Stimulated activated CD4-positive, alpha-beta T cell treated with anti-CD3 and anti-CD28 coated beads, TNF-alpha, amount 100 ng/mL, for 24 hours (primary cell): ENCODE results near the gene ATXN7.

Experiments used
- DNase-seq, 3 experiments: peaks; one replicate each; pipeline ENCODE4 v3.0.0-alpha.2; 2020; ENCODE audit warnings: low read depth in 3 of 3

Gene ATXN7

DNA sequence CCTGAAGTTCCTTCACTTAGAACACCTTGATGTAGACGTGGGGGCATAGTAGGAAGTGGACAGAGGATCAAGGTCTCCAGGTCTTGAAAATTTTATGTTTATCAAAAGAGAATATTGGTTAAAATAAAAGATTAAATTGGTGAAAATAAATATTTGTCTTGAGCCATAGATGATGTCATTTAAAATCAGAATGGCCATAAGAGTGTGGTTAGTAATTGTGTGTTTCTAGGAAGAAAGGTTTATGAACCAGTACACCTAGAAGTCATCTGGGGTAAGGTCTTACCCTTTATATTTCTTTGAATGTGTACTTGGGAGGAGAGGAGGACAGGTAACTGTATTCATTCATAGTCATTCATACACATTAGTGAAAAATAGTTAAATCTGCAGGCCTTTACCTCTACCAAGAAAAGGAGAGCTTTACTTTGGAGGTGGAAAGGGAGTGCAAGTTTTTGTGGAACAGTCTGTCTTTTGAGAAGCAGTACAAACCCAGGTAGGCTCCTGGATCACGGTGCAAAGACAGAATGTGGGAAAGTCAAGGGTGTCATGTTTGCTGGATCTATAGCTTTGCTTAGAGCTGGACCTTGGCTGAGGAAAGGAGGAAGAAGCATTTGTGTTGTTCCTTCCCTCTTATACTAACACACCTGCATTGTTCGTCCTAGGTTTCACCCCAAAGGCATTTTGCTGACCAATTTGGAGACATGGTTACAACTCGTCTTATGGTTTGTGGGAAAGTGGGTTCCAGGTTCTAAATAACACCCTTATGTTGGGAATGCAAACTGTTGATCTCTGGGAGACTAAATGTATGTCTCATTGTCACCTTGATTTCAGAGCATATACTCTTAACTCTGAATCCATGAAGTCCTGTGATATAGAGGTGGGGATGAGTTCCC, 42.3 kb downstream of the ATXN7 start:
- DNase-seq = no peak

GRCh38 chr3:63908081-63908736, 44.5 kb downstream of the ATXN7 start:
- DNase-seq = no peak

GRCh38 chr3:63908776-63909175, 45.1 kb downstream of the ATXN7 start:
- no peak for DNase-seq

DNA sequence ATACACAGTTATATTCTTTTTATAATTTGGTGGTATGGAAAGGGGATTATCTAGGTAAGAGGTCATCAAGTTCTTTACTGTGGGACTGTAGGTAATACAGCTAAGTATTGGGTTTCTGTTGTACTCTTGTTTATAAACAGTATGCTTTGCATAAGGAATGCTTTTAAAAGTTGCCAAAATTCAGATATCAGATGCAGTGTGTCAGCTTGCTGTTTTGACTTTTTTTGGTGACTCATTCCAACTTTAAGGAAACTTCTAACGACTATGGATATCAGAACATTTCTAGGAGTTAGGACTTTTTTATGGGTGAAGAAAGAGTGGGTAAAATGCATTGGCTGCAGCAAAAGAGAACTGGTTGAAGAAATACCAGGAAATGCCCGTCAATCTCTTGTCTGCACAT, 45.8 kb downstream of the ATXN7 start:
- no peak for DNase-seq

DNA sequence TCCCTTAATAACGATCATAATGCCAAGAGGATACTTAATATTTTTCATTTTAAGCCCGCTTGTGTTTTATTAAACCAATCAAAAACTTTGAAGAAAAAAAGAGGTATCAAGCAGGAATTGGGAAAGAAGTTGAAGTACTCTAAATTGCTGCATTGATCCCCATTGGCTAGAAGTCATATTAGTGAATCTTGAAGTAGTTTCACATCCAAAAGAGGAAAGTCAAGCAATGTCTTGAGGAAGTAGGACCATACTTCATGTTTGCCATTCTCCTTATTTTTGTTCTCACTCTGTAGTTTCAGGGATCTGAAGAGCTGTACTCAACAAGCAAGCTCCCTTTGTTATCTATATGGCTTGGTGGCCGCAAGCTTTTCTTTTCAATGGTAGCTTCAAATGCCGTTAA, 46.3 kb downstream of the ATXN7 start:
- DNase-seq = no peak

- DNase-seq = no peak
These were observed 47.2 kb downstream of the ATXN7 start for GRCh38 chr3:63910891-63911290.

- DNase-seq = no peak
These were observed 47.8 kb downstream of the ATXN7 start for GRCh38 chr3:63911509-63911872.

- DNase-seq = peak; percentile 67 to 76 (median 70)
These were observed 48.5 kb downstream of the ATXN7 start, which contains the start of gene SCAANT1 for GRCh38 chr3:63911873-63912767. Gene SCAANT1, minus strand, starts transcription at chr3:63912383.

DNA sequence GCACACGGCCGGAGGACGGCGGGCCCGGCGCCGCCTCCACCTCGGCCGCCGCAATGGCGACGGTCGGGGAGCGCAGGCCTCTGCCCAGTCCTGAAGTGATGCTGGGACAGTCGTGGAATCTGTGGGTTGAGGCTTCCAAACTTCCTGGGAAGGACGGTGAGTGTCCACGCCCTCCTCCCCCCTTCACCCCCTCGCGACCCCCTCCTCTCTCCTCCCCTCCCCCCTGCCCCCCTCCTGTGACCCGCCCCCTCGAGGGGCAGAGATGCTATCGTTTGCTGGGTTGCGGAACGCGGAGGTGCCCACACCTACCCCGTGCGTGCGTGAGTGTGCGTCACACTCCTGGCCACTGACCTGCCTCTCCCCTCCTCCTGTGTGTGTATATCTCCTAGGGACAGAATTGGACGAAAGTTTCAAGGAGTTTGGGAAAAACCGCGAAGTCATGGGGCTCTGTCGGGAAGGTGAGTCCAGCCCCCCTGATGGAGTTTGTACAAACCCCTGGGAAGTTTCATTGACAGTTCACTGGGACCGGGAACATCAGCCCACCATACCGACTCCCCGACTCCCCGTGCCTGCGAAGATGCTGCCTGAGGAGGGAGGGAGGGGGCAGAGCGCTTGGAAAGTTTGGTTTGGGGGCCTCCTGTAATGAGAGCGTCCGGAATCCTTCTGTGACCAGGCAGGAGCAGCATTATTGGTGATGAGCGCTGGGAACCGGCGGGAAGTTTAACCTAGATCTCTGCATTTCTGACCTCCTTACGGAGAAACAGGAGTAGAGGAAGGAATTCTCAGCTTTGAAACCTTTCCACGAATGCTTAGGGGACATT, 49.3 kb downstream of the ATXN7 start:
- DNase-seq = peak; percentile 19 to 44 (median 24)

DNA sequence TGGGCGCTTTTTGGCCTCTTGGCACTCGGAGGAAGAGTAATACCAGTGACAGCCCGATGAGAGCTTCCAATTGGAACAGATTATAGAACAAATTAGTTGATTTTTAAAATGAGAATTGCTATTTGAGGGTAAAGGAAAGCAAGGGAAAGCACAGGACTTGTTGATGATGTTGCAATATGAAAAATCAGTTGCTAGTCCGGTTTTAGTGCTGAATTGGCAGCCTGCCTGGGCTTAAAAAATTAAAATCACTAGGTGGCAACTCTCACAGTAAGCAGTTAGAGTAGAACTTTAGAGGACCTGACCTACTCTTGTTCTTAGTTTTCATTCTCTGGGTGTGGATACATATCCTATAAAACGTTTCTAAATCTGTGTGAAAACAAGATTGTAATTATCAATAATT, 50.6 kb downstream of the ATXN7 start:
- no peak for DNase-seq

- no peak for DNase-seq
These were observed 54.7 kb downstream of the ATXN7 start for GRCh38 chr3:63918321-63918720.

DNA sequence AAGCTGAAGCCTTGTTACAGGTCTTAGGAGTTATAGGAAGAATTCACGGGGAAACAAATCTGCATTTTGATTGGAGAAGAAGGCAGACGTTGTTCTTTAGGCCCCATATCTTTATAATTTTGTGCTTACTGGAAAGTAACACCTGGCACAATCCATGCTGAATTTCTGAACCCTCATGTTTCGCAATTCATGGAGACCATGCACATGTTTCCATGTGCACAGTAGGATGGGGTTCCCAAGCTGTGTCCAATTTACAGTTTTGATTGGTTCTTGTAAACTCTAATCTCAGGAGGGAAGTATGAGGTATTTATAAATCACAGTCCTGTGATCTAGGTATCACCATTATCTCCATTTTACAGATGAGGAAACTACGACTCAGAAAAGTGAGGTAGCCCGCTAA, 56.3 kb downstream of the ATXN7 start:
- no peak for DNase-seq

GRCh38 chr3:63921741-63922482, 58.2 kb downstream of the ATXN7 start:
- DNase-seq = no peak

DNA sequence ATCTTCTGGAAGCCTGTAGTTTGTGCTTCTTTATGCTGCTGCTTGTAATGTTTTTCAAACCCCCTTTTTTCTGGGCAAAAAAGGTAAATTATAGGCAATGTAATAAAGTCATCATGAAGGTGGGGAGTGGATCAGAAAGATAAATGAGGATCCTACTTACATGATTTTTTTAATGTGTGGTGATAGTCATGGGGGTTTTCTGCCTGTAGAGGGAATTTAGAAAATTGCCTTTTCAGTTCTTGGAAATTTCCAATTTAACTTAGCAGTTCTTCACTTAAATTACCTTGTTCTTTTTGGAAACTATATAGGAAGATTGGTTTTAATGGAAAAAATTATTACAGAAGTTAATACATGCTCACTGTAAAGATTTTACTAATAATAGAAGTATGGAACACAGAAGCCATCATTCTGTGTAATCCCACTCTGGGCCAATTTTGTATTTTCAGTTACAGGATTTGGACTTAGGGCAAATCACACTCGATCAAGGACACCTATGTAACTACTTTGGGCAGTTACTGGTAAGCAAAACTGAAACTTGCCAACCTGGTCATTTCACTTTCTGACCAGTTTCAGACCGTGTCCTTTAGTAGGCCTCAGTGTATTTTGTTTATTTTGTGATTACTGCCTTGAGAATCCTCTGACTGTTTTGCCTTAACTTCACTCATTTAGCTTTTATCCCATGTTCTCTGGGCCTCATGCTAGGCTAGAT, 59.0 kb downstream of the ATXN7 start:
- DNase-seq = no peak

DNA sequence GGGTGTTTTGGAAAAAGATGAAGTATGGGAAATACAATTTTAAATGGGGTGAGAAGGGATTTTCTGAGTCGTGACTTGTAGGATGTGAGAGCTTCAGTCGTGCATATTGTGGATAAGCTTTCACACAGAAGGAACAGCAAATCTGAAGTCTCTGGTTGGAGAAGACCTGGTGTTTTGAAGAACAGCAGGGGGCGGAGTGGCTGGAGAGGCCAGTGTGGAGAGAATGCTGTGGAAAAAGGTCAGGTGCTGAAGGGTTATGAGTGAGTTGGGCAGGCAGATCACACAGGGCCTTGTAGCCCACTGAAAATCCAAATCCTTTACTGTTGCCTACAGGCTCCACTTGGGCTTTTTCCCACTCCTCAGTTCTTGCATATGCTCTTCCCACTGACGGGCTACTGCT, 62.6 kb downstream of the ATXN7 start:
- no peak for DNase-seq

DNA sequence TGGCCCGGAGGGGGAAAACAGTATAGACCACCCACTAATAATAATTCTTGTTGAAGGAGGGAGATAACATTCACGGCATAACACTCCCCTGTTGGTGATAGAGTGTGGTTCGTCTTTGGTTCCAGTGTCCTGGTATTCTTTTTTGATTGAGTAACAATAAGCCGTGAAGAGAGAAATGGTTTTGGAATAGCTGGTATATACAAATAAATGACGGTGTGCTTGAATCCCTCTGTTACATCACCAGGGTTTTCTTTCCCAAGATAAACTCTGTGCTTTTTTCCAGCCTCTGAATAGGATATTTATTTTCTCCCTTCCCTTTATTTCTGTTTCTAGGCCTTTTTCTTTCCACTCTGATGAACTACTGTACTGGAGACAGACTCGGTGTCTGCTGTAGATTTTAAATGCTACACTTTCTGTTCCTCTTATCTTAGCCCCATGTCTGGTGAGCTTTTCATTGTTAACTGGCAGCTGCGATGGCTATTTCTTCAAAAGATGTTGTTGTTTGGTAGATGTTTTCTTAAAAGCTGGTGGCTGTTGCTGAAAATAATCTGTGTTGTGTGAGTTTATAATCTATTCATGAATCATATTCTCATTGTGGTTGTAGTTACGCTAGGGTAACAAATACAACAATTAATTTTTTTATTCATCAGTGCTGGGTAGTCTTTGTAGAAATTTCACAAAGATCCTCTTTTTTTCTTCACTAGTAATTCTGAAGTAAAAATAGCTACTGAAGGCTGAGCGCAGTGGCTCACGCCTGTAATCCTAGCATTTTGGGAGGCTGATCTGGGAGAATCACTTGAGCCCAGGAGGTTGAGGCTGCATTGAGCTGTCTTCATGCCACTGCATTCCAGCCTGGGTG, 64.0 kb downstream of the ATXN7 start:
- DNase-seq = no peak

DNA sequence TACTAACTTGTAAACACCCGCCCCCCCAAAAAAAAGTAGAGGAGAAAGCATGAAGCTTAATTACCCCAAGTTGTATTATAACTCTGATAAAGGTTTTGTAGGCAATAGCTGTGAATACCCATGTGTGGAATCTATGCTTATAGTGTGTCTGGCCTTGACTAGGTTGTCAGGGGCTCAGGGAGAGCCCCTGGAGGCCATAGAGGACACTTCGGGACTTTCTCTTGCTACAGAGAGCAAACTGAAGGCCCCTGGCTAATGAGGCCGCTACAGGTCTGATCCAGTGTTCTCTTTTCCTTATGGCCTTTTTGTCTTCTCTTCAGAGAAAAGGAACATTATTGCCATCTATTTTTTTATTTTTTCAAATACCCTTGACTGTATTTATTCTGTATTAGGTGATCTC, 67.6 kb downstream of the ATXN7 start:
- DNase-seq = no peak

DNA sequence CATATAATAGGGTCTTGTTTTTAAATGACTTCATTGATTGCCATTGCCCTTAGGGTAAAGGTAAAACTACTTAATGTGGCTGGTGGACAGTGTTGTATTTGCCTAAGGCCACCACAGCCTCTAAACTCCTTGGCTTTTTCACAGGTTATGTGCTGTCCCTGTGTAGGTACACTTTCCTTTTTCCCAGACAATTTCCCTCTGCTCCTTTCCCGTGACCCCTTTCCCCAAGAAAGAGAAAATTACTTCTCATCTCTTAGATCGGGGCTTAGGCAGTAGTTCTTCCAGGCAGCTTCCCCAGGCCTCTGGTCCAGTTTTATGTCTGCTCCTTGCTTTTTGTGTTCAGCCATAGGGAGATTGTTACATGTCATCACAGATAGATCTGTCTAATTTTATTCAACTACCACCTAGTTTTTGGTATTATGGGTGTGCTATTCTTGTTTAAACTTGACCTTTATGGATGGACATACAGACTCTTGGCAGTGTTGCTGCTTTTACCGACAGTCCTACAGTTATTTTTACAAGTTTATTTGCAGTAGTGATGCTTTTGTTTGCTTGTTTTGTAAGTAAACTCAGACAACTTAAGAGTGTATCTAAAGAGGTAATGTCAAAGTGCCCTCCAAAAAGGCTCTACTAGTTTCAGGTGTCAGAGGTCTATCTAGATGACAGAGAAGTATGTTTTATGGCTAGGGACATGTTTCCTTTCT, 69.0 kb downstream of the ATXN7 start:
- DNase-seq = no peak
